ENCODE results near the gene SNAP29. TPM values are rescaled to one million over a fixed set of nuclear protein-coding genes. Genes with fewer than 3 reads are reported as not detected.

SNAP29 gene
- total and polyA plus RNA-seq, 2 experiments from 2014 or later: 8.2 to 22.9 TPM

- Histone ChIP-seq H4K20me1 (replicated peaks; ENCODE audit: insufficient read depth) (peaks cover 96% of the 10 kb centered on the region), H3K27ac (ENCODE audit: low read depth) (no peak overlapping the region), H2AFZ (no peak overlapping the region), H3K4me3 (no peak overlapping the region), H3K9me2 (ENCODE audit: insufficient read depth) (peaks cover 2% of the 10 kb centered on the region; the same call in 1 of the 2 replicates), H3K36me3 (ENCODE audit: insufficient read depth) (peaks cover 9% of the 10 kb centered on the region; the same call in 1 of the 2 replicates), H3K4me2 (no peak overlapping the region), H3K4me1 (ENCODE audit: insufficient read depth) (peaks cover 20% of the 10 kb centered on the region), H3F3A (replicated peaks; ENCODE audit: low read depth) (0 out of 2 replicates have a peak, but pooled peaks cover 3% of the 10 kb centered on the region), H3K79me2 (replicated peaks; ENCODE audit: insufficient read depth) (peaks cover 100% of the 10 kb centered on the region), H3K27me3 (ENCODE audit: insufficient read depth) (no peaks in the 10 kb centered on the region)
- no peak overlapping the region for H3K27ac Mint-ChIP-seq
- TF ChIP-seq ETS1 (IDR thresholded peaks at IDR 0.05) (no peak), ZNF114 (CRISPR knock-in tag; IDR thresholded peaks at IDR 0.05) (no peak), CTCF (conservative IDR thresholded peaks at IDR 0.05; ENCODE audit: low read depth in 2 of 2) (no peak), CREB1 (CRISPR knock-in tag; IDR thresholded peaks at IDR 0.05; ENCODE audit: low read depth) (no peak), STAT1 (IDR thresholded peaks at IDR 0.05; ENCODE audit: unreplicated experiment) (no peak), ZNF462 (CRISPR knock-in tag; IDR thresholded peaks at IDR 0.05) (no peak), ZNF331 (CRISPR knock-in tag; IDR thresholded peaks at IDR 0.05; ENCODE audit: low read depth) (no peak), REST (IDR thresholded peaks at IDR 0.05; ENCODE audit: unreplicated experiment) (no peak), JUNB (IDR thresholded peaks at IDR 0.05; ENCODE audit: unreplicated experiment) (no peak), POLR2AphosphoS5 (IDR thresholded peaks at IDR 0.05; ENCODE audit: low read depth) (no peak), EZH2phosphoT487 (IDR thresholded peaks at IDR 0.05; ENCODE audit: unreplicated experiment) (no peak)
- no peak for ATAC-seq
- no peak for DNase-seq (ENCODE audit: low spot score)
- no peak overlapping the region for H3K4me3 Mint-ChIP-seq
- peaks cover 34% of the 10 kb centered on the region for H3K36me3 Mint-ChIP-seq (ENCODE audit: low read depth)
- no peaks in the 10 kb centered on the region for H3K9me3 Mint-ChIP-seq
- peaks cover 5% of the 10 kb centered on the region for H3K27me3 Mint-ChIP-seq (ENCODE audit: insufficient read depth, low read depth, poor library complexity)
- peaks cover 12% of the 10 kb centered on the region; the same call in 2 of the 3 replicates for H3K4me1 Mint-ChIP-seq
Measured at GRCh38 chr22:20940186-20940651, 81.4 kb downstream of the SNAP29 start.

Measured in GM23338 (cell line).